Caco-2 (cell line): ENCODE data around the gene RACK1. TPM values are rescaled to one million over a fixed set of nuclear protein-coding genes. Genes with fewer than 3 reads are reported as not detected.

ENCODE experiments used
- BruUV-seq: library from RNA; stranded (reverse); fragments of 400-500 nt; replicated peaks from 2 replicates; lab custom pipeline; 2021; lab: Mats Ljungman, UMichigan
- CTCF ChIA-PET: fragments of 300-600 bp; sonication (Branson Sonifier 250); formaldehyde crosslinking; loops from one replicate; lab custom pipeline; 2022; ENCODE audit warnings: antibody characterized with exemption; lab: Charles Lee
- POLR2A ChIA-PET: fragments of 300-600 bp; sonication (Branson Sonifier 250); formaldehyde crosslinking; loops from one replicate; lab custom pipeline; 2022; ENCODE audit warnings: antibody characterized with exemption; lab: Charles Lee
- DNase-seq, 2 experiments: peaks; one replicate each; pipeline versions ENCODE4 v3.0.0 to v3.0.0-alpha.2; 2020 to 2022
- H3K27me3 ChIP-seq: replicated peaks from 2 replicates; pipeline ENCODE4 v1.6.0; 2011; ENCODE audit warnings: low read length; ENCODE audit not compliant: control insufficient read depth, insufficient read depth
- H3K36me3 ChIP-seq: 2 replicates; pipeline ENCODE4 v1.5.1; 2011; ENCODE audit warnings: low read length; ENCODE audit not compliant: control insufficient read depth, insufficient read depth
- H3K4me1 ChIP-seq: fragments of 250-450 bp; sonication (Bioruptor Pico); 2 replicates; pipeline ENCODE4 v1.5.1; 2020; ENCODE audit warnings: mild to moderate bottlenecking
- H3K4me3 ChIP-seq: 2 replicates; pipeline ENCODE4 v1.5.1; 2011; ENCODE audit warnings: low read depth, mild to moderate bottlenecking, control low read depth, low read length
- H3K9me3 ChIP-seq: fragments of 250-450 bp; sonication (Bioruptor Pico); 2 replicates; pipeline ENCODE4 v1.5.1; 2020; ENCODE audit warnings: mild to moderate bottlenecking, moderate library complexity
- H3K27ac Mint-ChIP-seq: one replicate; pipeline ENCODE4 v1.8.0; 2022; ENCODE audit warnings: mixed read lengths; ENCODE audit not compliant: unreplicated experiment
- H3K27me3 Mint-ChIP-seq: one replicate; pipeline ENCODE4 v1.8.0; 2022; ENCODE audit warnings: mixed read lengths; ENCODE audit not compliant: insufficient read depth, unreplicated experiment
- H3K36me3 Mint-ChIP-seq: one replicate; pipeline ENCODE4 v1.8.0; 2022; ENCODE audit warnings: mild to moderate bottlenecking, mixed read lengths; ENCODE audit not compliant: insufficient read depth, unreplicated experiment
- H3K4me1 Mint-ChIP-seq: one replicate; pipeline ENCODE4 v1.8.0; 2022; ENCODE audit warnings: low read depth, mixed read lengths; ENCODE audit not compliant: unreplicated experiment
- H3K4me3 Mint-ChIP-seq: one replicate; pipeline ENCODE4 v1.8.0; 2022; ENCODE audit warnings: mild to moderate bottlenecking, moderate library complexity, mixed read lengths; ENCODE audit not compliant: unreplicated experiment
- H3K9me3 Mint-ChIP-seq: one replicate; pipeline ENCODE4 v1.8.0; 2022; ENCODE audit warnings: mixed read lengths; ENCODE audit not compliant: unreplicated experiment
- intact Hi-C: fragments of 100-400 bp; cut with micrococcal nuclease; formaldehyde crosslinking; loops from one replicate; pipeline ENCODE4 v1.10.0; 2022; ENCODE audit not compliant: unreplicated experiment
- total RNA-seq: library from RNA; stranded (reverse); gene quantifications from 2 replicates; pipeline ENCODE4 v1.2.3, GENCODE V29; 2022
- TF ChIP-seq, protein P1 (sequence below), 2 experiments: fragments of 200-600 bp in 1 of 2; IDR thresholded peaks; 1 replicate in 1 of 2; 2 replicates in 1 of 2; pipeline versions ENCODE4 v1.5.1 to v1.8.0; 2011 to 2022; ENCODE audit warnings: antibody characterized with exemption in 1 of 2, control low read depth in 1 of 2, inconsistent platforms in 1 of 2, low read depth in 1 of 2, low read length in 1 of 2, mild to moderate bottlenecking in 1 of 2, moderate library complexity in 1 of 2; ENCODE audit not compliant: insufficient read depth in 1 of 2, severe bottlenecking in 1 of 2, unreplicated experiment in 1 of 2

Gene RACK1
- total RNA-seq, 1 experiment from 2014 or later = 2,098 TPM

DNA sequence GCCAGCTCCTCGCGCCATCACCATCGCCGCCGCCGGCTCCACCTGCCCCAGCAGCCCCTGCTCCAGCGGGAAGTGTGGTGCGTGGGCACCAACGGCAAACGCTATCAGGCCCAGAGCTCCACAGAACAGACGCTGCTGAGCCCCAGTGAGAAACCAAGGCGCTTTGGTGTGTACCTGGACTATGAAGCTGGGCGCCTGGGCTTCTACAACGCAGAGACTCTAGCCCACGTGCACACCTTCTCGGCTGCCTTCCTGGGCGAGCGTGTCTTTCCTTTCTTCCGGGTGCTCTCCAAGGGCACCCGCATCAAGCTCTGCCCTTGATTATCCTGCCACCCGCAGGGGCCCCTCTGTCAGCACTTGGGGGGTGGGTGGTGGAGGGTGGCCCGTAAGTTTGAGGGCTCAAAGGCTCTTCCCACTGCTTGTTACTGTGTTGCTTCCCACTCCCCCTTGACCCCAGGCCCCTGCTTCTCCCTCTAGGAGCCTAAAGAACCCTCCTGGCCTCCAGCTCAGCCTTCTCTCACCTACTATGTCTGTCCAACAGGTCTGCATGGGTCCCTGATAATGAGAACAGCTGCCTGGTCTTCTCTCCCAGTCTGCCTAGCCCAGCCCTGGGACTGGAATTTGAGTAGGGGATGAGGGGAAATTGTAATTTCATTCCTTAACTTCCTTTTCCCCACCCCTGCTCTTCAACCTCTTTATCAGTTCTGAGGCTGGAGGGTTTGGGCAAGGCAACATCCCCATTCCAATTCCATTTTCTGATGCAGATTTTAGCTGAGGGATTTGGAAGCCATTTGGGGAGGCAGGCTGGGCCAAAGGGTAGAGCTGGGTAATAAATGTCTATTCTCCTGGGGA lies 9.0 kb downstream of the RACK1 start:
- H3K9me3 ChIP-seq = no peaks in the 10 kb centered on the region
- DNase-seq = no peak
- intact Hi-C loops = loop anchor here (1.0 kb wide), 1 partner anchor 11 kb away; the partner anchor contains the start of gene TRIM41
- H3K4me1 ChIP-seq = no peaks in the 10 kb centered on the region
- no peak overlapping the region for H3K4me3 ChIP-seq
- peak overlapping the region; percentile 79 for H3K27ac Mint-ChIP-seq
- H3K36me3 Mint-ChIP-seq = peaks cover 84% of the 10 kb centered on the region
- TSS peak; percentile 34 for BruUV-seq
- ChIA-PET CTCF (no interaction called here), POLR2A (interaction anchor here (0.6 to 1.5 kb wide), 5 partner anchors 9 to 47 kb away, joined by 3 to 7 read pairs (median 5); partner anchors contain the start of genes RACK1 and TRIM41)
- no peaks in the 10 kb centered on the region for H3K27me3 ChIP-seq
- H3K9me3 Mint-ChIP-seq = no peaks in the 10 kb centered on the region
- peaks cover 18% of the 10 kb centered on the region for H3K36me3 ChIP-seq
- no peaks in the 10 kb centered on the region for H3K27me3 Mint-ChIP-seq
- H3K4me1 Mint-ChIP-seq = no peaks in the 10 kb centered on the region
- peak overlapping the region; percentile 15 for H3K4me3 Mint-ChIP-seq
- TF ChIP-seq, protein P1, sequence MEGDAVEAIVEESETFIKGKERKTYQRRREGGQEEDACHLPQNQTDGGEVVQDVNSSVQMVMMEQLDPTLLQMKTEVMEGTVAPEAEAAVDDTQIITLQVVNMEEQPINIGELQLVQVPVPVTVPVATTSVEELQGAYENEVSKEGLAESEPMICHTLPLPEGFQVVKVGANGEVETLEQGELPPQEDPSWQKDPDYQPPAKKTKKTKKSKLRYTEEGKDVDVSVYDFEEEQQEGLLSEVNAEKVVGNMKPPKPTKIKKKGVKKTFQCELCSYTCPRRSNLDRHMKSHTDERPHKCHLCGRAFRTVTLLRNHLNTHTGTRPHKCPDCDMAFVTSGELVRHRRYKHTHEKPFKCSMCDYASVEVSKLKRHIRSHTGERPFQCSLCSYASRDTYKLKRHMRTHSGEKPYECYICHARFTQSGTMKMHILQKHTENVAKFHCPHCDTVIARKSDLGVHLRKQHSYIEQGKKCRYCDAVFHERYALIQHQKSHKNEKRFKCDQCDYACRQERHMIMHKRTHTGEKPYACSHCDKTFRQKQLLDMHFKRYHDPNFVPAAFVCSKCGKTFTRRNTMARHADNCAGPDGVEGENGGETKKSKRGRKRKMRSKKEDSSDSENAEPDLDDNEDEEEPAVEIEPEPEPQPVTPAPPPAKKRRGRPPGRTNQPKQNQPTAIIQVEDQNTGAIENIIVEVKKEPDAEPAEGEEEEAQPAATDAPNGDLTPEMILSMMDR (IDR thresholded peaks at IDR 0.05; ENCODE audit: insufficient read depth in 1 of 2, low read depth in 1 of 2, low read length in 1 of 2, severe bottlenecking in 1 of 2, unreplicated experiment in 1 of 2) = no peak

DNA sequence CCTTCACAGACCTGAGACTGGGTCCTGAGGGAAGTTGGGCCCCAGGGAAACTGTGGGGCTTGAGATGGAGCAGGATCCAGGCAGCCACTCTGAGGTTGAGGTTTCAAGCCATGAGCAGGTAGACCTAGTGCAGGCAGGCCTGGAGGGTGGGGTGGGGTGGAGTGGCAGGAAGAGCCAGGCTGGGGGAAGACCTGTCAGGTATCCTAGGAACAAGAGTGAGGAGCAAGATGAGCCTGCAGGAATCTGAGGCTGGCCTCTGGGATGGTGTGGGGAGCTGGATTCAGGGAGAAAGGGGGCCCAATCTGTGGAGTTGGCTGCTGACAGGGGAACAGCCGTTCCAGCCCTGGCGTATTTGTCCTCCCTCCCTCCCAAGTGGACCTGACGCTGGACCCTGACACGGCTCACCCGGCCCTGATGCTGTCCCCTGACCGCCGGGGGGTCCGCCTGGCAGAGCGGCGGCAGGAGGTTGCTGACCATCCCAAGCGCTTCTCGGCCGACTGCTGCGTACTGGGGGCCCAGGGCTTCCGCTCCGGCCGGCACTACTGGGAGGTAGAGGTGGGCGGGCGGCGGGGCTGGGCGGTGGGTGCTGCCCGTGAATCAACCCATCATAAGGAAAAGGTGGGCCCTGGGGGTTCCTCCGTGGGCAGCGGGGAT lies 9.8 kb downstream of the RACK1 start:
- no peak for DNase-seq
- no TSS peak for BruUV-seq
- Histone ChIP-seq H3K4me1 (no peaks in the 10 kb centered on the region), H3K36me3 (peaks cover 12% of the 10 kb centered on the region), H3K27me3 (no peaks in the 10 kb centered on the region), H3K4me3 (no peak overlapping the region), H3K9me3 (no peaks in the 10 kb centered on the region)
- CTCF ChIA-PET = no interaction called here
- H3K9me3 Mint-ChIP-seq = no peaks in the 10 kb centered on the region
- TF ChIP-seq, protein P1 (IDR thresholded peaks at IDR 0.05; ENCODE audit: insufficient read depth in 1 of 2, low read depth in 1 of 2, low read length in 1 of 2, severe bottlenecking in 1 of 2, unreplicated experiment in 1 of 2) = no peak
- H3K36me3 Mint-ChIP-seq = peaks cover 82% of the 10 kb centered on the region
- no peak overlapping the region for H3K4me3 Mint-ChIP-seq
- peak overlapping the region; percentile 82 for H3K27ac Mint-ChIP-seq
- no peaks in the 10 kb centered on the region for H3K4me1 Mint-ChIP-seq
- H3K27me3 Mint-ChIP-seq = no peaks in the 10 kb centered on the region
- intact Hi-C loops = no loop called here
- POLR2A ChIA-PET = interaction anchor here (0.6 to 1.4 kb wide), 2 partner anchors 10 to 46 kb away, joined by 3 to 7 read pairs; partner anchors contain the start of gene TRIM41

DNA sequence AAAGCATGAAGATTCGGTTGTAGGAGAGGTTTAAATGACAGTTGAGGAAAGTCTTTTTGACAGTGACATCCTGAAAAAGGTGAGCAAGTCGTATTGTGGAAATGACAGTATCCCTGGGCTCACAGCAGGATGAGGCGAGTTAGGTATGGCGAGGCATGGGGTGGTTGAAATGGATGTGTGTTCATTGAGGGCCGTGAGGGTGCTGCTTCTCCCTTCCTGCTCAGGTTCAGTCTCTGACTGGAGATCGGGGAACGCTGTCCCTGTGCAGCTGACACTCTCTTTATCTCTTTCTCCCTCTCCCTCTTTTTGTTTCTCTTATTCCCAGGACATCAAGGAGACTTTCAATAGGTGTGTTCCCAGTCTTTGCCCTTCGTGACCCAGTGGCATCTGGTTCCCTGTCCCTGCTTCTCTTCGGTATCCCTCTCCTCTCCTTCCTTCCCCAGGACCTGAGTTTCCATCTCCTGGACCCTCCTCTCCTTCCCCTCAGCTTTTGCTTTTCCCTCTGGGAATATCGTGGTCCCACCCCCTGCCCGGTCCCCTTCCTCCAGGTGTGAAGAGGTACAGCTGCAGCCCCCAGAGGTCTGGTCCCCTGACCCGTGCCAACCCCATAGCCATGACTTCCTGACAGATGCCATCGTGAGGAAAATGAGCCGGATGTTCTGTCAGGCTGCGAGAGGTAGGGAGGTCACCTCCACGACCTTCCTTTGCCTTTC lies 10.5 kb downstream of the RACK1 start:
- DNase-seq = no peak
- ChIA-PET POLR2A (no interaction called here), CTCF (no interaction called here)
- Mint-ChIP-seq H3K27me3 (no peaks in the 10 kb centered on the region), H3K27ac (peak overlapping the region; percentile 82), H3K4me1 (no peaks in the 10 kb centered on the region), H3K36me3 (peaks cover 75% of the 10 kb centered on the region), H3K4me3 (peak overlapping the region; percentile 10), H3K9me3 (no peaks in the 10 kb centered on the region)
- Histone ChIP-seq H3K9me3 (no peaks in the 10 kb centered on the region), H3K4me1 (no peaks in the 10 kb centered on the region), H3K36me3 (peaks cover 11% of the 10 kb centered on the region), H3K27me3 (no peaks in the 10 kb centered on the region), H3K4me3 (no peak overlapping the region)
- intact Hi-C loops = no loop called here
- TF ChIP-seq, protein P1 (IDR thresholded peaks at IDR 0.05; ENCODE audit: insufficient read depth in 1 of 2, low read depth in 1 of 2, low read length in 1 of 2, severe bottlenecking in 1 of 2, unreplicated experiment in 1 of 2) = no peak
- BruUV-seq = no TSS peak
